Brain microvascular endothelial cell (primary cell): ENCODE data around the gene EOMES.

Experiments used
- DNase-seq: peaks from one replicate; pipeline ENCODE4 v3.0.0-alpha.2; 2020
- H3K27ac ChIP-seq: fragments of 250-450 bp; sonication (Bioruptor Pico); 2 replicates; pipeline ENCODE4 v1.5.1; 2020; ENCODE audit warnings: mild to moderate bottlenecking, moderate library complexity
- H3K27me3 ChIP-seq: fragments of 250-450 bp; sonication (Bioruptor Pico); replicated peaks from 2 replicates; pipeline ENCODE4 v1.5.1; 2020; ENCODE audit warnings: mild to moderate bottlenecking
- H3K36me3 ChIP-seq: fragments of 250-450 bp; sonication (Bioruptor Pico); replicated peaks from 2 replicates; pipeline ENCODE4 v1.5.1; 2020; ENCODE audit warnings: mild to moderate bottlenecking
- H3K4me3 ChIP-seq: 2 replicates; pipeline ENCODE4 v1.5.1; 2011; ENCODE audit warnings: low read depth, mild to moderate bottlenecking, control low read depth, low read length, moderate library complexity
- in situ Hi-C: cut with HindIII; loops from 2 replicates; pipeline ENCODE4 v1.10.0; 2017; ENCODE audit warnings: low sequenced_read_pairs, low pct_ligation_motif_present
- TF ChIP-seq, protein P1 (sequence below): IDR thresholded peaks from 2 replicates; pipeline ENCODE4 v1.5.1; 2011; ENCODE audit warnings: low read depth, mild to moderate bottlenecking, moderate library complexity, low read length, control low read depth, inconsistent platforms; ENCODE audit errors: missing control alignments

EOMES gene

DNA sequence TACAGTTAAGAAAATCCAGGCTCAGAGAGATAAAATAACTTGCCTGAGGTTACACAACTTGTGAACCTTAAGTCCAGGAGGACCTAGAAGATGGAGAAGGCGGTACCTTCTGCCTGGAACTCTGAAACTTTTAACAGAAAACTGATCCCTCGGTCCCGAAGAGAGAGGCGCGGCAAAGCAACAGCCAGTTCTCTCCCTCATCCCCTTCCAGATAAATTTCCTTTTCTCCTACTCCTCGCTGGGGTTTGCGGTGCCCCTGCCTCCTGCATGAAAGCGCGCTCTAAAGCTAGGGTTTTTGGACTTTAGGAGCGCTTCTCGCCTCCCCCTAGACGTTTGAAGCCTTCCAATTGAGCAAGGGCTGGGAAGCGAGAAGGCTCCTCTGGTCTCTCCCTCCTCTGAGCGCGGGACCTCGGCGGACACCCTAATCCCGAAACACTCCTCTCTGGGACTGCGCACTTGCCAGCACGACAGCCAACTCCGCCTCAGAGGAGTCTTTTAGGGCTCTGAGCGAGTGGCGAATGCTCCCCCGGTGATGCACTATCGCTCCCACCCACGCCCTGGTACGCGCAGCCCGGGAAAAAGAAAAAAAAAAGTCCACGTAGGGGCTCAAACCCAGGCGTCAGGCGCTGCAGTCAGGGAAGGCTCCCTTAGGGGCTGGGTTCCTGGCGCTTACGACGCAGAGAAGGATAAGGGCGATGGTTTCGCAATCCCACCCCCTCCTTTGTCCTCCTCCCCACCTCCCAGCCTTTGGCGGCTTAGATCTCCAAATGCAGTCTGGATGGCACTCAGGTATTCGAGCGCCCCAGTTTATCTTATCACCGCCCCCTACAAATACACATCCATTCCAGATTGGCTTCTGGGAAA, 7.9 kb upstream of the EOMES start:
- no peak for DNase-seq
- Histone ChIP-seq H3K27me3 (peaks cover 77% of the 10 kb centered on the region), H3K36me3 (no peaks in the 10 kb centered on the region), H3K4me3 (no peak overlapping the region), H3K27ac (no peak overlapping the region)
- TF ChIP-seq, protein P1, sequence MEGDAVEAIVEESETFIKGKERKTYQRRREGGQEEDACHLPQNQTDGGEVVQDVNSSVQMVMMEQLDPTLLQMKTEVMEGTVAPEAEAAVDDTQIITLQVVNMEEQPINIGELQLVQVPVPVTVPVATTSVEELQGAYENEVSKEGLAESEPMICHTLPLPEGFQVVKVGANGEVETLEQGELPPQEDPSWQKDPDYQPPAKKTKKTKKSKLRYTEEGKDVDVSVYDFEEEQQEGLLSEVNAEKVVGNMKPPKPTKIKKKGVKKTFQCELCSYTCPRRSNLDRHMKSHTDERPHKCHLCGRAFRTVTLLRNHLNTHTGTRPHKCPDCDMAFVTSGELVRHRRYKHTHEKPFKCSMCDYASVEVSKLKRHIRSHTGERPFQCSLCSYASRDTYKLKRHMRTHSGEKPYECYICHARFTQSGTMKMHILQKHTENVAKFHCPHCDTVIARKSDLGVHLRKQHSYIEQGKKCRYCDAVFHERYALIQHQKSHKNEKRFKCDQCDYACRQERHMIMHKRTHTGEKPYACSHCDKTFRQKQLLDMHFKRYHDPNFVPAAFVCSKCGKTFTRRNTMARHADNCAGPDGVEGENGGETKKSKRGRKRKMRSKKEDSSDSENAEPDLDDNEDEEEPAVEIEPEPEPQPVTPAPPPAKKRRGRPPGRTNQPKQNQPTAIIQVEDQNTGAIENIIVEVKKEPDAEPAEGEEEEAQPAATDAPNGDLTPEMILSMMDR = no peak
- in situ Hi-C loops = no loop called here

DNA sequence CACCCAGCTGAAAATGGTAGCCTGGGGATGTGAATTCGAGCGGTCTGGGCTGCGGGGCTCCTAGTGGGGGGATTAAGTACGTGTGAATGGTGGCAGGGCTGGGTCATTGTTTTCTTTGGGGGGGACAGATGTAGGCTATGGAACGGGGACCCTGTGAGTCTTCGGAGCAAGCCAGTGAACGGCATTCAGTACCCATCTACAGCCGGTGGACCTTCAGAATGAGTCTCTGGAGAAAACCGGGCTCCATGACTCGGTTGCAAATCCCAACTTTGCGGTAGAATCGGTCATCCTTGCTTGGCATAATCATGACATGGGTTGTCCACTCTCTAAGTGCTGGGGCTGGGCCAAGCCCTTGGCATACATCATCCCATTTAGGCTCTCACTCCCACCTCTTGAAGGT, 7.2 kb upstream of the EOMES start:
- H3K36me3 ChIP-seq = no peaks in the 10 kb centered on the region
- in situ Hi-C loops = no loop called here

DNA sequence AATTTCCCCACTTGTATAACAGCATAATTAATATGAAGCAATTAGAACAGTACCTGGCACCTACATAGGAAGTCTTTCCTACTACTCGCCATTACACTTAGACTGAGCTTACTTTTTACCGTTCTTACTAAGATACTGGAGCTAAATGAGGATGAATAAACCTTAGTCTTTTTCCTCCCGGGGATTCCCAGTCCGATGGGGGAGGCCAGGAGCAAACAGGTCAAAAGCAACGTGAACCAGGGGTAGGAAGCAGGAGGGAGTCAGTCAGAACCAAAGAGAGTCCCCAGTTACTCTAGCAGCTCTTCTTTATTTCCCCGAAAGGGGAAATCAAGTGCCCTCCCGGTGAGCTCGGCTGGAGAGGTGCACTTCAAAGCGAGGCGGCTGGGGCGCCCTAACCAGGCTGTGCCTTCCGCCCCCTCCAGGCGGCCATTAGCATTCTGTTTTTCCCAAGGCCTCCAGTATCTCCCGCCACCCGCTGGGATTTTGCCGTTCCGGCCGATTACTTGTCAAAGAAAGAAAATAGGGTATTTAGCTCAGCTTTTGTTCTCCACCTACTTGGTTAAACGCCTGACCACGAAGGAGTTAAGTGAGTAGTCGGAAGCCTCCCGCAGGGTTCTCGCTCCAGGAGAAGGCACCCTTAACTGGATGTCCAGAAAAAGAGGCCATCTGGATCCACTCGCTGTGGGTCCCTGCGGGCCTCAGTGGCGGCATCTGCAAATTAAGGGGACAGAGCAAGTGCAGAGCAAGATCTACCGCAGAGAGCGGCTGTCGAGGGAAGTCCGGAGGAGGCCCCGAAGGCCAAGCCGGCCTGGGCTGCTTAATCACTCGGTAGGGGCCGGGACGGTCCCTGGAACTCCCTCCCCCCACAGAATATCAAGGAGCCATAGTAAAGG, 6.3 kb upstream of the EOMES start:
- no peak for DNase-seq
- TF ChIP-seq, protein P1 = peak; percentile 47
- Histone ChIP-seq H3K4me3 (no peak overlapping the region), H3K27me3 (peaks cover 92% of the 10 kb centered on the region), H3K27ac (no peak overlapping the region), H3K36me3 (no peaks in the 10 kb centered on the region)
- in situ Hi-C loops = no loop called here

More for the DNA sequence above, 7.2 kb upstream of the EOMES start:
- no peak for DNase-seq
- TF ChIP-seq, protein P1 = no peak
- Histone ChIP-seq H3K4me3 (no peak overlapping the region), H3K27ac (no peak overlapping the region), H3K27me3 (peaks cover 83% of the 10 kb centered on the region)

DNA sequence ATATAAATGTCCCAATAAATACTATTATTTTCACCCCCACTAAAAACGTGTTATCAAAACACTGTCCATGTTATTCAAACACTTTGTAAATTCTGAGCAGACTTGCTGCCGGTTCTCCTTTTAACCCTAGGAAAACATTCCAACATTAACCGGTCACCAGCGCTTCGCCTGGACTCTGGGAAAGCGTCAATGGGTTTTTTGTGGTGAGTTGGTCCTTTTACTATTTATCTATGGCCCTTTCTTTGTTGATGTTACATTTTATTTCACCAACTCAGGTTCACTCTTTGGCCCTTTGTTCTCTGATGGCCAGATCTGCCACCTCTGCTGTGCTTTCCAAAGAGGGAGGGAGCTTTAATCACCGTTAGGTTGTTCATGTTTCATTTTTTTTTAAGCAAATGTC, 4.1 kb upstream of the EOMES start:
- in situ Hi-C loops = no loop called here
- Histone ChIP-seq H3K36me3 (no peaks in the 10 kb centered on the region), H3K4me3 (no peak overlapping the region), H3K27me3 (peaks cover 94% of the 10 kb centered on the region), H3K27ac (no peak overlapping the region)
- DNase-seq = no peak
- TF ChIP-seq, protein P1 = no peak

DNA sequence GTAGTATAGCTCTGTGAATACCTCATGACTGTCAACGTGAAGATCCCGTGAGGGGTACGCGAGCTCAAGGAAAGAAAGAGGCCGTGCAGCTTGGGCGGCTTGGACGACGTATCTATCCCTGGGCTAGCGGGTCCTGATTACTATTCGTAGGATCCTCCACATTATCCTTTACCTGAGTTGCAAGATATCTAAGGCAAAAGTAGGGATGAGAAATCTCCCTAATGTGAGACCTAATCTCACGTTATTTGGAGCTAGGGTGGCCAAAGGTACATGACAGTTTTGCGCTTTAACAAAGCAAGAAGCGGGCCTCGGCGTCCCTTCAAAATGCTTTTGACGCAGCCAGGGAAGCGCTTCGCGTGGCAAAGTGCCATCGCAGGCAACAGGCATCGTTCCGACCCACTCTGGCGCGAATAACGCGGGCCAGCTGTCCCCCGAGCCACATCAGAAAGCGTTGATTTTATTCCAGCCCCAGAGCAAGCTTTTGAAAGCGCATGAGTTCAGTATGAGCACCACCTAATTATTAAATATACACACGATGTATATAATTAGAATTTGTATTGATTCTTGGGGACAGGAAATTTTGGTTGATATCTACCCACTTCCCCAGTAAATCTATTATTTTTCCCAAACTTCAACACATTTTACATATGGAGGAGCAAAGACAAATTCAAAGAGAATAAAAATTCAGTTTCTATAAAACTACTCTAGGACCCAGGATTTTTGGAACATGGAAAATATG, 2.5 kb upstream of the EOMES start:
- in situ Hi-C loops = no loop called here
- no peak overlapping the region for H3K27ac ChIP-seq
- TF ChIP-seq, protein P1 = no peak
- H3K36me3 ChIP-seq = no peaks in the 10 kb centered on the region
- peaks cover 96% of the 10 kb centered on the region for H3K27me3 ChIP-seq
- H3K4me3 ChIP-seq = no peak overlapping the region
- DNase-seq = no peak
